Stimulated activated CD4-positive, alpha-beta T cell treated with anti-CD3 and anti-CD28 coated beads, TNF-alpha, amount 100 ng/mL, for 24 hours (primary cell): ENCODE measurements around the gene CNTNAP2.

Experiments
- DNase-seq, 3 experiments: peaks; one replicate each; pipeline ENCODE4 v3.0.0-alpha.2; 2020; ENCODE audit warnings: low read depth in 3 of 3

Gene CNTNAP2

GRCh38 chr7:147014286-147014955 is 897.8 kb downstream of the CNTNAP2 start:
- no peak for DNase-seq

- no peak for DNase-seq
Measured at GRCh38 chr7:147015999-147016398, 899.4 kb downstream of the CNTNAP2 start.

- DNase-seq: no peak
Measured at GRCh38 chr7:147022056-147022455, 905.5 kb downstream of the CNTNAP2 start.

GRCh38 chr7:147023440-147023839 is 906.8 kb downstream of the CNTNAP2 start:
- DNase-seq: no peak

GRCh38 chr7:147029953-147030352 is 913.4 kb downstream of the CNTNAP2 start:
- DNase-seq: no peak

GRCh38 chr7:147033641-147034040 is 917.0 kb downstream of the CNTNAP2 start:
- no peak for DNase-seq

- DNase-seq: no peak
Measured at GRCh38 chr7:147041438-147041837, 924.8 kb downstream of the CNTNAP2 start.

- no peak for DNase-seq
Measured at GRCh38 chr7:147044941-147045340, 928.3 kb downstream of the CNTNAP2 start.

- no peak for DNase-seq
Measured at GRCh38 chr7:147047696-147048095, 931.1 kb downstream of the CNTNAP2 start.

GRCh38 chr7:147048864-147049263 is 932.3 kb downstream of the CNTNAP2 start:
- DNase-seq: no peak

- no peak for DNase-seq
Measured at GRCh38 chr7:147052818-147053217, 936.2 kb downstream of the CNTNAP2 start.

GRCh38 chr7:147053746-147054145 is 937.1 kb downstream of the CNTNAP2 start:
- no peak for DNase-seq

GRCh38 chr7:147060070-147060469 is 943.5 kb downstream of the CNTNAP2 start:
- no peak for DNase-seq

GRCh38 chr7:147062897-147063296 is 946.3 kb downstream of the CNTNAP2 start:
- DNase-seq: no peak

- no peak for DNase-seq
Measured at GRCh38 chr7:147068842-147069241, 952.2 kb downstream of the CNTNAP2 start.

GRCh38 chr7:147069771-147070170 is 953.2 kb downstream of the CNTNAP2 start:
- DNase-seq: no peak

GRCh38 chr7:147070886-147071285 is 954.3 kb downstream of the CNTNAP2 start:
- no peak for DNase-seq

GRCh38 chr7:147071536-147071935 is 954.9 kb downstream of the CNTNAP2 start:
- DNase-seq: no peak

- DNase-seq: no peak
Measured at GRCh38 chr7:147078312-147078711, 961.7 kb downstream of the CNTNAP2 start.

- no peak for DNase-seq
Measured at GRCh38 chr7:147079083-147079482, 962.5 kb downstream of the CNTNAP2 start.

- no peak for DNase-seq
Measured at GRCh38 chr7:147079921-147080420, 963.4 kb downstream of the CNTNAP2 start.

GRCh38 chr7:147081117-147081516 is 964.5 kb downstream of the CNTNAP2 start:
- no peak for DNase-seq

GRCh38 chr7:147089051-147089461 is 972.5 kb downstream of the CNTNAP2 start:
- DNase-seq: no peak

- no peak for DNase-seq
Measured at GRCh38 chr7:147089608-147090007, 973.0 kb downstream of the CNTNAP2 start.
